Stimulated activated CD8-positive, alpha-beta memory T cell treated with anti-CD3 and anti-CD28 coated beads, Interleukin-12 subunit alpha, Interleukin-12 subunit beta, amount 100 ng/mL, for 4 hours (primary cell): Measurements from ENCODE around the gene LGMN.

Experiments
- DNase-seq: peaks from one replicate; pipeline ENCODE4 v3.0.0-alpha.2; 2020; ENCODE audit warnings: low read depth

Gene LGMN

GRCh38 chr14:92726135-92726932 is 22.1 kb downstream of the LGMN start:
- DNase-seq = no peak

- DNase-seq = no peak
Measured at GRCh38 chr14:92724516-92725340, 23.7 kb downstream of the LGMN start.

- DNase-seq = no peak
Measured at GRCh38 chr14:92719890-92720323, 28.5 kb downstream of the LGMN start.

GRCh38 chr14:92719421-92719820 is 29.0 kb downstream of the LGMN start:
- DNase-seq = no peak

- DNase-seq = no peak
Measured at GRCh38 chr14:92718664-92719063, 29.8 kb downstream of the LGMN start.

GRCh38 chr14:92717571-92718042 is 30.8 kb downstream of the LGMN start:
- no peak for DNase-seq

GRCh38 chr14:92716131-92716530 is 32.3 kb downstream of the LGMN start:
- no peak for DNase-seq

GRCh38 chr14:92714739-92715307 is 33.6 kb downstream of the LGMN start:
- peak; percentile 50 for DNase-seq

GRCh38 chr14:92712654-92713051 is 35.8 kb downstream of the LGMN start:
- no peak for DNase-seq

GRCh38 chr14:92711976-92712653 is 36.3 kb downstream of the LGMN start:
- no peak for DNase-seq

GRCh38 chr14:92710001-92710341 is 38.5 kb downstream of the LGMN start:
- DNase-seq = no peak

- no peak for DNase-seq
Measured at GRCh38 chr14:92709340-92710000, 39.0 kb downstream of the LGMN start.

- no peak for DNase-seq
Measured at GRCh38 chr14:92706386-92706785, 42.0 kb downstream of the LGMN start.

- DNase-seq = no peak
Measured at GRCh38 chr14:92704821-92705220, 43.6 kb downstream of the LGMN start.

GRCh38 chr14:92704036-92704804 is 44.2 kb downstream of the LGMN start:
- DNase-seq = no peak

- DNase-seq = no peak
Measured at GRCh38 chr14:92703516-92703915, 44.9 kb downstream of the LGMN start.

- no peak for DNase-seq
Measured at GRCh38 chr14:92702441-92702918, 45.9 kb downstream of the LGMN start.

- no peak for DNase-seq
Measured at GRCh38 chr14:92701826-92702225, 46.6 kb downstream of the LGMN start.

- DNase-seq = no peak
Measured at GRCh38 chr14:92698393-92698792, 50.0 kb downstream of the LGMN start.

- no peak for DNase-seq
Measured at GRCh38 chr14:92696366-92696765, 52.1 kb downstream of the LGMN start.

GRCh38 chr14:92695562-92695961 is 52.9 kb downstream of the LGMN start:
- no peak for DNase-seq
